IMR-90 (cell line): ENCODE measurements around the gene RIBC1. TPM values are rescaled to one million over a fixed set of nuclear protein-coding genes. Genes with fewer than 3 reads are reported as not detected.

Experiments
- ATAC-seq: fragments of 200-7000 bp; cut with Tn5 transposase; 2 replicates; pipeline ENCODE4 v1.9.1; 2020; ENCODE audit warnings: low read depth, mild to moderate bottlenecking, moderate library complexity
- Bru-seq: library from RNA; stranded (reverse); fragments of 400-500 nt; gene quantifications from one replicate; lab custom pipeline; 2021; lab: Mats Ljungman, UMichigan
- BruChase-seq, 2 experiments: library from RNA; stranded (reverse); fragments of 400-500 nt; gene quantifications; one replicate each; lab custom pipeline; 2021; lab: Mats Ljungman, UMichigan
- BruUV-seq: library from RNA; stranded (reverse); fragments of 400-500 nt; replicated peaks from 2 replicates; lab custom pipeline; 2021; lab: Mats Ljungman, UMichigan
- CTCF ChIA-PET: fragments of 300-600 bp; formaldehyde crosslinking; extraction: SDS; loops from one replicate; lab custom pipeline; 2021; ENCODE audit warnings: antibody characterized with exemption; lab: Yijun Ruan, JAX
- POLR2A ChIA-PET: fragments of 300-600 bp; sonication (Branson Sonifier 250); formaldehyde crosslinking; loops from one replicate; lab custom pipeline; 2022; ENCODE audit warnings: antibody characterized with exemption; ENCODE audit not compliant: unreplicated experiment; lab: Charles Lee
- DNase-seq: peaks from one replicate; pipeline ENCODE4 v3.0.0; 2013
- H2AFZ ChIP-seq: replicated peaks from 2 replicates; pipeline ENCODE3; 2013; ENCODE audit warnings: low read length, mild to moderate bottlenecking; ENCODE audit not compliant: poor library complexity
- H2AK5ac ChIP-seq: 2 replicates; pipeline ENCODE4 v1.6.1; 2013; ENCODE audit warnings: low read depth, low read length, inconsistent platforms
- H2AK9ac ChIP-seq: replicated peaks from 2 replicates; pipeline ENCODE3; 2013; ENCODE audit warnings: mild to moderate bottlenecking, low read depth, low read length, moderate library complexity; ENCODE audit not compliant: poor library complexity
- H2BK120ac ChIP-seq: 2 replicates; pipeline ENCODE4 v1.6.1; 2013; ENCODE audit warnings: low read depth, low read length, inconsistent platforms
- H2BK15ac ChIP-seq: 3 replicates; pipeline ENCODE4 v1.6.1; 2013; ENCODE audit warnings: low read depth, low read length, inconsistent platforms
- H2BK20ac ChIP-seq: 2 replicates; pipeline ENCODE4 v1.6.1; 2013; ENCODE audit warnings: low read depth, mild to moderate bottlenecking, inconsistent platforms, low read length, moderate library complexity
- H2BK5ac ChIP-seq: 2 replicates; pipeline ENCODE4 v1.6.1; 2013; ENCODE audit warnings: mild to moderate bottlenecking, low read depth, low read length, inconsistent platforms; ENCODE audit not compliant: poor library complexity, severe bottlenecking
- H3K14ac ChIP-seq: replicated peaks from 2 replicates; pipeline ENCODE4 v1.6.1; 2013; ENCODE audit warnings: low read depth, low read length, inconsistent platforms
- H3K18ac ChIP-seq: 2 replicates; pipeline ENCODE4 v1.6.1; 2013; ENCODE audit warnings: low read depth, low read length, control low read depth
- H3K23ac ChIP-seq: 2 replicates; pipeline ENCODE4 v1.6.1; 2013; ENCODE audit warnings: low read depth, low read length, inconsistent platforms
- H3K27ac ChIP-seq: 2 replicates; pipeline ENCODE4 v1.5.1; 2013; ENCODE audit warnings: mild to moderate bottlenecking, control low read depth, low read length; ENCODE audit not compliant: insufficient read depth
- H3K27me3 ChIP-seq: 2 replicates; pipeline ENCODE4 v1.6.1; 2013; ENCODE audit warnings: low read length; ENCODE audit not compliant: control insufficient read depth, insufficient read depth
- H3K36me3 ChIP-seq: 2 replicates; pipeline ENCODE4 v1.6.1; 2013; ENCODE audit warnings: low read length, mixed read lengths; ENCODE audit not compliant: control insufficient read depth, insufficient read depth
- H3K4ac ChIP-seq: 2 replicates; pipeline ENCODE4 v1.6.1; 2013; ENCODE audit warnings: low read depth, low read length, inconsistent platforms
- H3K4me1 ChIP-seq: 2 replicates; pipeline ENCODE4 v1.6.1; 2013; ENCODE audit warnings: low read length, mixed read lengths; ENCODE audit not compliant: control insufficient read depth, insufficient read depth
- H3K4me2 ChIP-seq: 2 replicates; pipeline ENCODE4 v1.6.1; 2013; ENCODE audit warnings: low read depth, mild to moderate bottlenecking, control low read depth, low read length, moderate library complexity
- H3K4me3 ChIP-seq: 2 replicates; pipeline ENCODE4 v1.5.1; 2013; ENCODE audit warnings: low read depth, mild to moderate bottlenecking, control low read depth, low read length, moderate library complexity; ENCODE audit not compliant: insufficient read depth
- H3K56ac ChIP-seq: 2 replicates; pipeline ENCODE4 v1.6.1; 2013; ENCODE audit warnings: low read length, inconsistent platforms; ENCODE audit not compliant: insufficient read depth; ENCODE audit errors: extremely low read depth
- H3K79me1 ChIP-seq, 2 experiments: 2 replicates each; pipeline ENCODE4 v1.6.1; 2013; ENCODE audit warnings: low read length in 2 of 2, inconsistent platforms in 1 of 2, low read depth in 1 of 2
- H3K9ac ChIP-seq: 2 replicates; pipeline ENCODE4 v1.6.1; 2013; ENCODE audit warnings: low read depth, low read length, control low read depth
- H3K9me1 ChIP-seq: 2 replicates; pipeline ENCODE4 v1.6.1; 2013; ENCODE audit warnings: low read length, inconsistent platforms; ENCODE audit not compliant: insufficient read depth
- H3K9me3 ChIP-seq: 2 replicates; pipeline ENCODE4 v1.6.1; 2013; ENCODE audit warnings: low read length; ENCODE audit not compliant: control insufficient read depth, insufficient read depth
- H4K20me1 ChIP-seq: 2 replicates; pipeline ENCODE4 v1.6.1; 2013; ENCODE audit warnings: low read length, inconsistent platforms; ENCODE audit not compliant: insufficient read depth
- H4K5ac ChIP-seq: 2 replicates; pipeline ENCODE4 v1.6.1; 2013; ENCODE audit warnings: mild to moderate bottlenecking, low read depth, low read length, control low read depth
- H4K8ac ChIP-seq, 2 experiments: 2 replicates each; pipeline ENCODE4 v1.6.1; 2013; ENCODE audit warnings: low read depth in 2 of 2, low read length in 2 of 2, control low read depth in 1 of 2, inconsistent platforms in 1 of 2
- H4K91ac ChIP-seq: 2 replicates; pipeline ENCODE4 v1.6.1; 2013; ENCODE audit warnings: low read depth, low read length, inconsistent platforms; ENCODE audit not compliant: insufficient read depth
- ELK1 ChIP-seq: fragments of 150-350 bp; IDR thresholded peaks from 2 replicates; pipeline ENCODE4 v1.6.1; 2016; ENCODE audit warnings: low read depth, mild to moderate bottlenecking, low read length, moderate library complexity, borderline replicate concordance
- RFX5 ChIP-seq: IDR thresholded peaks from 2 replicates; pipeline ENCODE4 v1.8.0; 2012; ENCODE audit warnings: low read depth, mild to moderate bottlenecking, low read length, moderate library complexity
- WGBS, 2 experiments: methylation state at CpG; one replicate each; pipeline versions ENCODE4 v1.1.5 to v1.1.7; 2013; ENCODE audit warnings: missing lambda C conversion rate in 2 of 2; ENCODE audit not compliant: insufficient read length in 1 of 2; ENCODE audit errors: extremely low coverage in 2 of 2; 5-methylcytosine and 5-hydroxymethylcytosine counted together
- dilution Hi-C: fragments of 300-500 bp; cut with HindIII; formaldehyde crosslinking; loops from one replicate; pipeline ENCODE4 v1.14.3; 2018; ENCODE audit warnings: low sequenced_read_pairs; ENCODE audit not compliant: unreplicated experiment
- in situ Hi-C: fragments of 300-500 bp; cut with MboI; formaldehyde crosslinking; loops from 3 replicates; pipeline ENCODE4 v1.14.3; 2019; ENCODE audit warnings: low sequenced_read_pairs, inconsistent platforms, mixed read lengths
- intact Hi-C: fragments of 100-400 bp; cut with micrococcal nuclease; formaldehyde crosslinking; loops from 2 replicates; pipeline ENCODE4 v1.10.0; 2022
- long read RNA-seq: library from polyadenylated mRNA; unstranded; transcript quantifications from one replicate; pipeline ENCODE4 v2.0.0, GENCODE V29; 2021; ENCODE audit not compliant: unreplicated experiment
- polyA plus RNA-seq, 3 experiments: library from polyadenylated mRNA; depleted of rRNA; stranded (reverse); fragments of >200 nt; gene quantifications; 2 replicates each; pipeline ENCODE4 v1.2.3, GENCODE V29; 2012; ENCODE audit warnings: low replicate concordance in 1 of 3
- total RNA-seq: library from RNA; depleted of rRNA; stranded (reverse); fragments of >200 nt; gene quantifications from 2 replicates; pipeline ENCODE4 v1.2.3, GENCODE V29; 2012; rRNA removed

RIBC1 gene
- 0.36 and 0.83 TPM in 2 replicates for total RNA-seq
- 0.31 and 0.39 TPM in 2 replicates for polyA plus RNA-seq (2012; rRNA removed)
- polyA plus RNA-seq (2012; cell fraction: cytosol; rRNA removed): 0.14 and 0.30 TPM in 2 replicates
- polyA plus RNA-seq (2012; cell fraction: nucleus; rRNA removed; ENCODE audit: low replicate concordance): 0.27 and 0.62 TPM in 2 replicates
- percentile 21 among the genes with signal in this experiment for Bru-seq, nascent RNA
- BruChase-seq, experiment 1, labeled RNA remaining after a 6-hour chase: percentile 27 among the genes with signal in this experiment
- BruChase-seq, experiment 2, labeled RNA remaining after a 2-hour chase: percentile 31 among the genes with signal in this experiment
- long read RNA-seq, partial matches to known transcripts: 0 of 1 reads
- long read RNA-seq, other reads (novel, unspliced or antisense): 1 of 1 reads

- ChIA-PET POLR2A (no interaction called here), CTCF (no interaction called here)
- DNase-seq (no peak), ATAC-seq (peak; percentile 15)
- peak within 1 kb of the TSS; percentile 92 for H2AFZ ChIP-seq
- BruUV-seq: no TSS peak
- 3% methylated on average over 9 of the region's 17 CpGs; no CpG with 5 or more reads in 1 of the 2 experiments for WGBS, 2 experiments
- H2AK9ac ChIP-seq: peak within 1 kb of the TSS; percentile 93
- H4K20me1 ChIP-seq: peaks cover 28% of the 10 kb centered on the region
- peak within 1 kb of the TSS; percentile 88 for H4K8ac ChIP-seq
- H3K27ac ChIP-seq: peak within 1 kb of the TSS; percentile 67
- H3K4me2 ChIP-seq: peak within 1 kb of the TSS; percentile 90
- peak within 1 kb of the TSS; percentile 82 for H3K9ac ChIP-seq
- H3K9me3 ChIP-seq: no peaks in the 10 kb centered on the region
- no peak within 1 kb of the TSS for H2BK20ac ChIP-seq
- in situ Hi-C loops: no loop called here
- peak within 1 kb of the TSS; percentile 80 for H3K4ac ChIP-seq
- H3K27me3 ChIP-seq: peaks cover under 1% of the 10 kb centered on the region; the same call in 1 of the 2 replicates
- peak within 1 kb of the TSS; percentile 71 for H3K4me3 ChIP-seq
- peak within 1 kb of the TSS; percentile 57; the same call in 1 of the 2 replicates for H3K23ac ChIP-seq
- H4K5ac ChIP-seq: peak within 1 kb of the TSS; percentile 39
- peak within 1 kb of the TSS; percentile 28 for H3K18ac ChIP-seq
- dilution Hi-C loops: no loop called here
- H3K56ac ChIP-seq: peak within 1 kb of the TSS; percentile 75
- peak within 1 kb of the TSS; percentile 88; the same call in 1 of the 2 replicates for H3K14ac ChIP-seq
- peak within 1 kb of the TSS; percentile 72 for H2BK5ac ChIP-seq
- H3K4me1 ChIP-seq: peaks cover 5% of the 10 kb centered on the region
- no peaks in the 10 kb centered on the region for H3K36me3 ChIP-seq
- H3K79me1 ChIP-seq: peaks cover 8 to 16% of the 10 kb centered on the region in 2 experiments; a peak in 3 of 4 replicates
- TF ChIP-seq RFX5 (peak; percentile 66; the same call in 1 of the 2 replicates), ELK1 (no peak)
- H2AK5ac ChIP-seq: 0 out of 2 replicates have a peak within 1 kb of the TSS, but pooled peaks have one; percentile 7
- H2BK120ac ChIP-seq: peak within 1 kb of the TSS; percentile 41; the same call in 1 of the 2 replicates
- H3K9me1 ChIP-seq: peaks cover 2% of the 10 kb centered on the region; the same call in 1 of the 2 replicates
- intact Hi-C loops: no loop called here
- H2BK15ac ChIP-seq: no peak within 1 kb of the TSS; the same call in 2 of the 3 replicates
- H4K91ac ChIP-seq: peak within 1 kb of the TSS; percentile 75
Observed at GRCh38 chrX:53422861-53423306, at the start of gene RIBC1. RIBC1 (plus strand) TSS chrX:53422873; CDS start chrX:53426277, 3,404 bp downstream.
